Measurements from ENCODE around the gene PAX5.

The PAX5 gene

DNA sequence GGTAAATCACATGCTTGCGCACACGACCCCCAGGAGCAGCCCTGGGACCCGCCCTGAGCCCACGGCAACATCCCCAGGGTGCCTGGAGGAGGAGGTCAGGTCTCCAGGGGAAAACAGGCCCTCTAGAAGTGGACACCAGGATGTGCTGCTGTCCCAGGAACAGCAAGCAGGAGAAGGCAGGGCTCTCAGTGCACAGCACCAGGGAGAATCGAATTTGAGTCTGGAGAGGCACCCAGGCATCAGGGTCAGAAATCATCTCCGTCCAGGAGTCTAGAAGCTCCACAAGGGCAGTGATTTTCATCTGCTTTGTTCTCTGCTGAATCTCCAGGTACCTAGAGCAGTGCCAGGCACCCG is 93.6 kb downstream of the PAX5 start:
- TF ChIP-seq, protein P1, sequence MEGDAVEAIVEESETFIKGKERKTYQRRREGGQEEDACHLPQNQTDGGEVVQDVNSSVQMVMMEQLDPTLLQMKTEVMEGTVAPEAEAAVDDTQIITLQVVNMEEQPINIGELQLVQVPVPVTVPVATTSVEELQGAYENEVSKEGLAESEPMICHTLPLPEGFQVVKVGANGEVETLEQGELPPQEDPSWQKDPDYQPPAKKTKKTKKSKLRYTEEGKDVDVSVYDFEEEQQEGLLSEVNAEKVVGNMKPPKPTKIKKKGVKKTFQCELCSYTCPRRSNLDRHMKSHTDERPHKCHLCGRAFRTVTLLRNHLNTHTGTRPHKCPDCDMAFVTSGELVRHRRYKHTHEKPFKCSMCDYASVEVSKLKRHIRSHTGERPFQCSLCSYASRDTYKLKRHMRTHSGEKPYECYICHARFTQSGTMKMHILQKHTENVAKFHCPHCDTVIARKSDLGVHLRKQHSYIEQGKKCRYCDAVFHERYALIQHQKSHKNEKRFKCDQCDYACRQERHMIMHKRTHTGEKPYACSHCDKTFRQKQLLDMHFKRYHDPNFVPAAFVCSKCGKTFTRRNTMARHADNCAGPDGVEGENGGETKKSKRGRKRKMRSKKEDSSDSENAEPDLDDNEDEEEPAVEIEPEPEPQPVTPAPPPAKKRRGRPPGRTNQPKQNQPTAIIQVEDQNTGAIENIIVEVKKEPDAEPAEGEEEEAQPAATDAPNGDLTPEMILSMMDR (IDR thresholded peaks at IDR 0.05; ENCODE audit: low read depth, low read length) = no peak
- no peak for DNase-seq (ENCODE audit: extremely low read depth, low read depth)

DNA sequence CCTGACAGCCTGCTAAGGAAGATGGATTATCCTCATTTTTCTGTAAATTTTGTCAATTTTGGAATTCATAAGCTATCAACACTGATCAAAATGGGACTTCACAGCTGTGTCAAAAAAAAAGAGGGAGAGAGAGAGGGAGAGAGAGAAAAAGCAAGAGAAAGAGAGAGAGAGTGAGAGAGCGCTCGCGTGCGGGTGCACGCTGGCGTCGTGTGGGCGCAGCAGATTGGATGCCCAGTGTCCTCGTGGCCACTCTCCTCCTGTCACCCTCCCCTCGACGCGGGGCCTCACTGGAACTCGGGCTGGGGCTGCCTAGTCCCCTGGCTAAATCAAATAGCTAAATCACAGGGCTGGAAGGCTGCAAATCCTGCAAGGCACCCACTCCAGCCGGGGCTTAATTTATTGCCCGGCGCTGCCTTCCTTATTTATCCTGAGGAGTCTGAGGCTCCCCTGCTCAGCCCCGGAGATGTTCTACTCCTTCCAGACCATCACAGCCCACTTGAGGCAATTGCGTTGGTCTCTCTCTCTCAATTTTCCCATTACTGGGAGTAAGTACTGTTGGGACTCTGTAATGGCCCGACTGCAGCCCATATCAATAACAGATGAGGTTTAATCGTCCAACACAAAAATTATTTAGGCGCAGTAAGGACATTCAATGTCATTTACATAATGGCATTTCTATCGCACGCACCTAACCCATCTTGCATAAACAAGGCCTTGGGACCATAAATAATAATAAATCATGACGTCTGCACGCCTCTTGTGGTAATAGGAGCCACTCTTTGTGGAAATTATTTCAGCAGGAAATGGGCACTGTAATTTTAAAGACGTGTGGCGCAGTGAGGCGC is 94.2 kb downstream of the PAX5 start:
- TF ChIP-seq, protein P1 (IDR thresholded peaks at IDR 0.05; ENCODE audit: low read depth, low read length) = no peak
- DNase-seq (ENCODE audit: extremely low read depth, low read depth) = no peak

DNA sequence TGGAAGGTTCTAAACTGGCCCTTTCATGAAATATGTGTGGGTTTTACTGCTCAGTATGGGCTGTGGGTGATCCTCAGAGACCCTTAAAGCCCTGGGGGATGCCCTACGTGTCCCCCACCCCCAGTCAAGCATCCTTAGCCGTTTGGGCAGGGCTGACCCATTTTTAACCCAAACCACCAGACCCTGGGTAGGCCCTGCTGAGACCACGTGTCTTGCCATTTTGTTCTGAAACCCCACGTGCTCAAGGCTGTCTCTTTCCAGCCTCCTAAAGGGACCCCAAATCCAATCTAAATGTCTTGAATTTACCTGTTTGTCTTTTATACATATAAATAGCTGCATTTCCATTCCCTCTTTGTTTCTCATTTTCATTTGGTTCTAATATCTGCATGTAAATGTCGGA is 94.9 kb downstream of the PAX5 start:
- DNase-seq (ENCODE audit: extremely low read depth, low read depth) = no peak
- TF ChIP-seq, protein P1 (IDR thresholded peaks at IDR 0.05; ENCODE audit: low read depth, low read length) = no peak

DNA sequence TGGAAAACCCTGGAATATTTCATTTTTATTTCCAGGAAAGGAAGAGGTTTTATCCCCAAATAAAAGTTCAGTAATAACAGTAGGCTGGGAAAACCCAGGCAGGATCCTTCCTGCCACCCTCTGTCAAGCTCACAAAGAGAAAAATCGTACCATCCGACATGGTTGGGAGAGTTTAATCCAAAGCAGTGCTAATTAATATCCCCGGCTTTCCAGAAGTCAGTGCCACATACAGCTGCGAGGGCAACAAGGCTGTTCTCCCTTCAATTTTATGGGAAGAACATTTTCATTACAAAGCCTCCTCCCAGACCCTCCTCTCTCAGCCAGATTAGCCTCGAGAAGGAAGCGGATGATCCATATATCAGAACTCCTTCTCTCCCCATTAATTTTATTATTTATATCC is 95.5 kb downstream of the PAX5 start:
- no peak for DNase-seq (ENCODE audit: extremely low read depth, low read depth)
- TF ChIP-seq, protein P1 (IDR thresholded peaks at IDR 0.05; ENCODE audit: low read depth, low read length) = no peak

DNA sequence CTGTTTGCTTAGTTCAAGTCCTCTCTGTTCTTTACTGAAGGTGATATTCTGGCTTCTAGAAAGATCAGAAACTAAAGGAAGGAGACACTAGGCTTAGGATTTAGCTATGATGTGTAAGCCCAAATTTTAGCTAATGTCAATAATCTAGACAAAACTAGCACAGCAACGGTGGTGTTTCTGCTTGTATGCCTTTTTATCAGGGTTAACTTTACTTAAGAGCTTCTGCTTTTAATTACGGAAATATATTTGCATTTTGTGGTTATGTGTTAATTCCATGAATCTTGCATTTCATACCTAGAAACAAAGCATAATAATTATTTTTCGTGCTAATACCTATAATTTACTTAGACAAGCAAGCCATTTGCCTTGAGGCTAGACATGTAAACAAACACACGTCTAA is 96.1 kb downstream of the PAX5 start:
- TF ChIP-seq, protein P1 (IDR thresholded peaks at IDR 0.05; ENCODE audit: low read depth, low read length) = no peak

DNA sequence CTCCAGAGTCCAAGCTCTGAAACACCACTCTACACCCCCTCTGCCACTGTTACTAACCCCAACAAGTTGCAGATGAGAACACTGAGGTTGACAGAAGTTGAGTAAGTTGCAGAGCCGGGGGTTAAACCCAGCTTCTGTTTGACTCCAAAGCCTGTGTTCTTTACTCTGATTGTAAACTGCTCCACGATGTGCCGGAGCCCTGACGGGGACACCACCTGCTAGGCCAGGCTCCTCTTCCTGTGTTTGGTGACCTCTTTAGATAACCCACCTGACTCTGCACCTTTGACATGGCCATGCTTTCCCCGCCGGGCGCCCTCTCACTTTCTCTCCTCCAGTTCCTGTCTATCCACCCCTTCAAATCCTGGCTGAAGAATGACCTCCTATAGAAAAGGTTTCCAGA is 96.7 kb downstream of the PAX5 start:
- no peak for DNase-seq (ENCODE audit: extremely low read depth, low read depth)
- TF ChIP-seq, protein P1 (IDR thresholded peaks at IDR 0.05; ENCODE audit: low read depth, low read length) = no peak

More for the DNA sequence above, 96.1 kb downstream of the PAX5 start:
- no peak for DNase-seq (ENCODE audit: extremely low read depth, low read depth)

DNA sequence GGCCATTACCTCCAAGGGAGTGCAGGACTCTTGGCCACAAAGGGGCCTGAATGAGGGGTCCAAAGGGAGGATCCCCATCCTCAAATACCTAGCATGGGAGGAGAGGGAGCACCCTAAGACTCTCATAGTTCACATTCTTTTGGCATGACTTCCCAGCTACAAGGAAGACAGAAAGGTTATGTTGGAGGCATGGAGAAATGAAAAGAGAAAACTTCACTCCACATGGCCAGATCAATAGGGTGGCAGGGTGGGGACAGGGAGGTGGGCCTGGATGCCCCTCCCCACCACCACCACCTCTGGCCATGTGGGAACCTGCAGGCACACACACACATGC is 97.6 kb downstream of the PAX5 start:
- DNase-seq (ENCODE audit: extremely low read depth, low read depth) = no peak
- TF ChIP-seq, protein P1 (IDR thresholded peaks at IDR 0.05; ENCODE audit: low read depth, low read length) = no peak

All from AG09319 (cell line).